ENCODE data around the gene APH1A.

DNA sequence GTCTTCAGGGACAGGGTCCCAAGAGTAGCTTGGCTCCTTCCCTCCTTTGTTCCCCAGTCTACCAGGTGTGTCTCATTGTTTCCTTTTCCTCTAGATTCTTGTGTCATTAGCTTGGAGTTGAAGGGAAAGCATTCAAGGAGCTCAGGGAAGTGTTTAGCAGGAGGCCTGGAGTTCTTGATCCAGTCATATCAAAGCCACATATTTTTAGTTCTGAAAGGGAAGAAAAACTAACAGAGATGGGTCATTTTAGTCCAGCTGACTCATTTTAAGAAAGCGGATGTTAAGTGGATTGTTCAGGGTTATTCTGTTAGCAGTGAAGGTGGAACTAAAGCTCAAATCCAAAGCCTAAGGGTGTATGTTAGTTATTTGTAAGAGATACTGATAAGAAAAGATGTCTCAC lies 4.5 kb upstream of the APH1A start:
- TF ChIP-seq CTCF (IDR thresholded peaks at IDR 0.05) (no peak), EZH2 (IDR thresholded peaks at IDR 0.05) (no peak)
